ENCODE measurements around the gene WBP11.

DNA sequence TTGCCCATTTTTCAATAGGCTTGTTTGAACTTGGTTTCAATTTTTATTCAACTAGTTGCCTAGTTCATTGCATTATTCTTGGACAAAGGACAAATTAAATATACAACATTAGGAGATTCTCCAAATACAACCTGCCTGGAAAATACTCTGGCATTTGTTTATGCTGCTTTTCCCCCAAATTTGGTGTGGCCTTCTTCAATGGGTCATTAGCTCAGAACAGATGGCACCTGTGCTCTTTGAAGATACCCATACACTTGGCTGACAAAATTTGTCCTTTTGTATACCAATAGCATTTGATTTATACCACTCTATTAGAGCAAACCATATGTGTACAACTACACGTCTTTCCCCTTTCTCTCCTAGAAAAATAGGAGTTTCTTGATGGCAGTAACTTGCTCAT, 35.7 kb downstream of the WBP11 start:
- TF ChIP-seq EZH2 (IDR thresholded peaks at IDR 0.05; ENCODE audit: borderline replicate concordance, low read length) = no peak
- TF ChIP-seq, protein P1, sequence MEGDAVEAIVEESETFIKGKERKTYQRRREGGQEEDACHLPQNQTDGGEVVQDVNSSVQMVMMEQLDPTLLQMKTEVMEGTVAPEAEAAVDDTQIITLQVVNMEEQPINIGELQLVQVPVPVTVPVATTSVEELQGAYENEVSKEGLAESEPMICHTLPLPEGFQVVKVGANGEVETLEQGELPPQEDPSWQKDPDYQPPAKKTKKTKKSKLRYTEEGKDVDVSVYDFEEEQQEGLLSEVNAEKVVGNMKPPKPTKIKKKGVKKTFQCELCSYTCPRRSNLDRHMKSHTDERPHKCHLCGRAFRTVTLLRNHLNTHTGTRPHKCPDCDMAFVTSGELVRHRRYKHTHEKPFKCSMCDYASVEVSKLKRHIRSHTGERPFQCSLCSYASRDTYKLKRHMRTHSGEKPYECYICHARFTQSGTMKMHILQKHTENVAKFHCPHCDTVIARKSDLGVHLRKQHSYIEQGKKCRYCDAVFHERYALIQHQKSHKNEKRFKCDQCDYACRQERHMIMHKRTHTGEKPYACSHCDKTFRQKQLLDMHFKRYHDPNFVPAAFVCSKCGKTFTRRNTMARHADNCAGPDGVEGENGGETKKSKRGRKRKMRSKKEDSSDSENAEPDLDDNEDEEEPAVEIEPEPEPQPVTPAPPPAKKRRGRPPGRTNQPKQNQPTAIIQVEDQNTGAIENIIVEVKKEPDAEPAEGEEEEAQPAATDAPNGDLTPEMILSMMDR (IDR thresholded peaks at IDR 0.05; ENCODE audit: low read length) = no peak

Data from OCI-LY1 (cell line).